ENCODE measurements around the gene PCBD2.
"Not testable (repeated sequence)": the region's sequence is repeated elsewhere in the genome, so short reads cannot be mapped to it uniquely, and the experiment has no call there.

Gene PCBD2

DNA sequence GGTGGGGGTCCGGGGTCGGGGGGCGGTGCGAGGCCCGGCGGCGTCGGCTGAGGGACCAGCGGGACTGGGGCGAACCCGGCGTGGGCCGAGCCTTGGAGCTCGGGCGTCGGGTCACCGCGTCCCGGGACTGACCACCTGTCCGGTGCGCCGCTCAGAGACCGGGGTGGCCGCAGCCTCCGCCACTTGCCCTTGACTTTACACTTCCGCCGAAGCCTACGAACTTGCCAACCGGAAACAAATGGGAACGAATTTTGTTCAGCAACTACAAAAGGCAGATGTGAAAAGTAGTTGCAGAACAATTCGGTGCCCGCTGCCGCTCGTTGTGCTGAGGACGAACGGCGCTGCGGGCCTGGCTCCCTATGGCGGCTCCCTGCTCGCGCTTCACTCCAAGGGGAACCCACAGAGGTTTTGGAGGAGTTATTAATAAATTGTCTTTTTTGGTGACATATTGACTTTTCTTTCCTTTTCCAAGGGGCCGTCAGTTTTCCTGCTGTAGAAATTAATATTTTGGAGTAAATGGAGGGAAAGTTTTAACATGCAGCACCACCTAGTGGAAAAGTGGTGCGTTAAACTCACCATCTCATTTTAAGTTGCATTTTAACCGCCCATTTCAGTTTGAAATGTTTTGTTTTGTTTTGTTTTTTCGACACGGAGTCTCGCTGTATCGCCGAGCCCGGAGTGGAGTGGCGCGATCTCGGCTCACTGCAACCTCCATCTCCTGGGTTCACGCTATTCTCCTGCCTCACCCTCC, 490 bp downstream of the PCBD2 start:
- DNase-seq (ENCODE audit: low read depth in 2 of 2, low spot score in 1 of 2): peak; percentile 29 to 33

DNA sequence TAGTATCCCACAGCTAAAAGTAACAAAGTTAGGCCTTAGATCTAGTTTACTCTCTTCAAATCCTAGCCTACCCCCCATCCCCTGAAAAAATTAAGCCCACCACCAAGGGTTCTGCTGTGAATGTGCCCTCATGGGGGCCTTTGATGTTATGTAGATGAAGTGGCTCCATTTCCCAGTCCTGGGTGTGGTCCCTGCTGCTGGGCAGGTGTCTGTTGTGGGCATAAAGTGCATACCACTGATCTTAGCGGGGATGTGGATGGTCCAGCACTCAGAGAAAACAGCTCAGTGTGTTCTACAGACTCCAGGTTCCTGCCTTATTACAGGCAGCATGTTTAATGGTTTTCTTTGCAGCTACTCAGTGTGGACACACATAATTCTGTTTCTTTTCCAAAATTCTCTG, 1.9 kb downstream of the PCBD2 start:
- no peak for DNase-seq (ENCODE audit: low read depth in 2 of 2, low spot score in 1 of 2)

DNA sequence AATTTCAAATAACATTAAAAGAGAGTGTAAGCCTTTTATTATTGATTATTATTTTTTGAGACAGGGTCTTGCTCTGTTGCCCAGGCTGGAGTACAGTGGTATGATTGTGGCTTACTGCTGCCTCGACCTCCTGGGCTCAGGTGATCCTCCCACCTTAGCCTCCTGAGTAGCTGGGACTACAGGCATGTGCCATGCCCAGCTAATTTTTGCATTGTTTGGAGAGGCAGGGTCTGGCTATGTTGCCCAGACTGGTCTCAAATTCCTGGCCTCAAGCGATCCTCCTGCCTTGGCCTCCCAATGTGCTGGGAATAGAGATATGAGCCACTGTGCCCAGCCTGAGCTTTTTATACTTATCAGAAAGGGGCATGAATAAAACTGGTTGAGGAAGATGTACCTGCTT, 5.8 kb downstream of the PCBD2 start:
- not testable (repeated sequence) for DNase-seq (ENCODE audit: low read depth in 2 of 2, low spot score in 1 of 2)

DNA sequence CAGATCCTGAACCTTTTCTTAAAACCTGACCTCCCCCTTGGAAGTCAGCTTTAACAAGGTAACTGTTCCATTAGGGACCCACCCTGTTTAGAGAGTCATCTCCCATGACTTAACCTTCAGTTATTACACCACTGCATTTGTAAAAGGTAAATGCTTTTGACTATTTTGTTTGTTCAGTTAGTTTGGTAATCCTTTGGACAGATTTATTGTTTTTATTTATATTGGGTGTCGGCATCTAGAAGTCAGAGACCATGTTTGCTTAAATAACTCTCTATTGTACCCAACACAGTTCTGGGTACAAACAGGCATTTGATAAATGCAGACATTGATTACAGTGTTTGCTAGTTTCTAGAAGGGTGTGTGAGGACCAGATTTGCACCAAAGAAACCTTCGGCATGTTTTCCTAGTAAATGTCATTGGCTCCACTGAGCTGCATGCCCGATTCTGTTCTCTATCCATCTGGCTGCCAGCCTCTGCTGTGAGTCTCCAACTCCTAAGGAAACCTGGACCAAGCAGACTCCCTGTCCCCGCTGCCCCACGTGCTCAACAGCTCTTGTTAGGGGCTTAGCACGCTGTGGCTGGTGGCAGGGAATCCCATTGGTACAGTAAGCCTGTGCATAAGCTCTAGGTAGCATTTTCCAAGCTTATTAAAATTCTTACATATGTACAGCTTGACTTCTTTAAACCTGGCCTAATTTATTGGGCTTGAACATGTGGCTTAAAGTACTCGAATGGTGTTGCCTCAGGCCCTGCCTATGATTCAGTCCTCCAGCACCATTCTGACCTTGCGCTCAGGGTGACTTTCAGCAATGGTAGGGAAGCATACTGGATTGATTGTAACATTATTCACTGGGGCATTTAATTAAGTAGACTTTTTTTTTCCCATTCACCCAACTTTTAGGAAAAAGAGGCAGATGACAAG, 6.6 kb downstream of the PCBD2 start:
- no peak for DNase-seq (ENCODE audit: low read depth in 2 of 2, low spot score in 1 of 2)

DNA sequence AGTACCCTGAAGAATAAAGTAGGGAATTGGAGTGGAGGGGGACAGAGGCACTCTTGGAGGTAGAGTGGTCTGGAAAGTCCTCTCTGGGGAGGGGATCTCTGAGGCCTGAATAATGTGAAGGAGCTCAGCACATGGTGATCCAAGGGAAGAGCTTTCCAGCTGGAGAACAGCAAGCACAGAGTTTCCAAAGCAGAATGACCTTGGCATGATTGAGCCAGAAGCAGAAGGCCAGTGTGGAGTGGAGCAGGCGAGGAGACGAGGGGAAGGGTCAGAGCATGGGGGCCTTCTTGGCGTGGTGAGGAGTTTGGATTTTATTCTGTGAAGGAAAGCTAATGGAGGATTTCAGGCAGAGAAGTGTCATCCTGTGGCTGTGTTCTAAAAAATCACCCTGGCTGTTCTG, 8.3 kb downstream of the PCBD2 start:
- DNase-seq (ENCODE audit: low read depth in 2 of 2, low spot score in 1 of 2): no peak

DNA sequence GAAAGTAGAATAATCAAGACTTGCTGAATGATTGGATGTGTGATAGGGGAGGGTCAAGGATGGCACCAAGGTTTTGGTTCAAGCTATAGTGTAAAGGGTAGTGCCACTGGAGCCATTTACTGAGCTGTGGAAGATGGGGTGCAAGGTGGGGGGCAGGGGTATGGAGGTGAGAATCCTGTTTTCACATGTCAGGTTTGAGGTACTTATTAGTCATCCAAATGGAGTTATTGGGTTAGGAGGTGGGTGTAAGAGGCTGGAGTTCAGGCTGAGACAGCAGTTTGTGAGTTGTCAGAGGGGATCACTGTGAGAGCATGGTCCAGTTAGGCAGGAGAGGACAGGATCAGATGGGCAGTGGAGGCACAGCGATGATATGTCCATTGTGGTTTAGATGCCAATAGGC, 8.9 kb downstream of the PCBD2 start:
- no peak for DNase-seq (ENCODE audit: low read depth in 2 of 2, low spot score in 1 of 2)

DNA sequence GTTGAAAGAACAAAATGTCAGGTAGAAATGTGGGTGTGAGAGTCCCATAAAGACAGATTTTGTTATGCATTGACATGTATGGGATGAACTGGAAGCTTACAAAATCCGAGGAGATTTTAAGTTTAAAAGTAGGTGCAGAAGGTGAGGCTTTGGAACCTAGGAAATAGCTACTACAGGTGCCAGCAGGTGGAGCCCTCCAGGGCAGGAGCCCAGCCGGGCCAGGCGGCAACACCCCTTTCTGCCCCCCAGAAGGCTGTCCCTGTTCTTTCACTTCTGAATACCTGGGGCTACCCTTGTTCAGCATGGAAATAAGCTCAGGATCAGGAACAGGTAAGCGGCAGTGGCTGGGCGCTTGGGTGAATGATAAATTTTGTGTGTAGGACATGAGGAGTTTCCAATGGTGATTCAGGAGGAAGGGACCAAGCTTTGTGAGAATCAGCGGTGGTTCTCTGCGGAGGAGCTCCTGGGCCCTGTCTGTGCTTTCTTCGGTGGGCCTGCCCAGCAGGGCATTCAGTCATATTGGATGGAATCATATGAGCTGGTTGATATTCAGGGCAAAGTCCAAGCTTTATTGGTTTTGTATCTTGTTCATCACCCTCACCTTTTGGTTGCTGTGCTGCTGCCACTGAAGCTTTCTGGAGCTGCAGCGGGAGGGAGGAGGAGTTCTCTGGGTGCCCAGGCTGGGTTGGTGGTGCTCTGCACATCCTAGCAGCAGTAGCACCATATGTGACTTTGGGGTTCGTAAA, 12.3 kb downstream of the PCBD2 start:
- no peak for DNase-seq (ENCODE audit: low read depth in 2 of 2, low spot score in 1 of 2)

DNA sequence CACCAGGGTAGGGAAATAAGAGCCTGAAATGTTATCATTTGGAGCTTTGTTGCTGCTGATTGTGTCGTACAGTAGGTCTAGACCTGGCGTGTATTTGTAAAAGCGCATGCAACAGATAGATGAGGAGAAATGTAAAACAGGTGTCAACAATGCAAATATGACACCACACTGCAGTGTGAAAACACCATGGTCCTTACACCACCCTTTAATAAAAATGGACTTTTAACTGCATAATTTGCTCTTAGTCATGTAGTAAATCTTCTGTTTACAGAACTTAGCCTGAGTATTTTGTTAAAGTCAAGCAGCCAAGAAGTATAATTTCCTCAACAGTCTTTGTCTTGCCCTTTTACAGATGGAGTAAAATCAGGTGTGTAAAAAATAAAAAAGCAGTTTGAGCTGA, 13.9 kb downstream of the PCBD2 start:
- DNase-seq (ENCODE audit: low read depth in 2 of 2, low spot score in 1 of 2): no peak

DNA sequence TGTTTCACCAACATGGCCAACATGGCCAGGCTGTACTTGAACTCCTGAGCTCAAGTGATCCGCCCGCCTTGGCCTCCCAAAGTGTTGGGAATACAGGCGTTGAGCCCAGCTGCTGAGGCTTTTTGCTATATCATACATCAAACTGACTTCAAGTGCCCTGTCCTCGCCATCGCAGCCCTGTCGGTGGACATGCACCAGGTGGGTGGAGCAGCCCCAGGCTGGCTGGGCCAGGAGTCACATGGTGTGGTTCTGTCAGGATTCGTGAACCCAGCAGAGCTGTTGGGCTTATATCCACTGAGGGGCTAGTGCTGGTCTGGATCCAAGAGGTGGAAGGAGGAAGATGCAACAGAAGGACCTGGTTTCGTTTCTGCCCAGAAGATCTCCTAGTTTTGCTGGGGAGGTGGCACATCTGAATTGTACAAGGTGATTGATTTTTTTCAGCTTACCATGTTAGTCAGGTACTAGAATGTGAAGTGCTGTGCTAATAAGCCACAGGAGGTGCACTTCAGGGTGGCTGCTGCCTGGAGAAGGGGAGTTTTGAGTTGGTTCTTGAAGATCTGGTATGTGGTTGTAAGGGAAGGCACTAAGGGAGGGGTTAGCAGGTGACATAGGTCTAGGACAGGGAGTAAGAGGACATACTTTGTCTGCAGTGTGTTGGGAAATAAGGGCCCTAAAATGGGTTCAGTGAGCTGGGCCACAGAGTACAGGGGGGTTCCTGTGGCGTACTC, 16.1 kb downstream of the PCBD2 start:
- DNase-seq (ENCODE audit: low read depth in 2 of 2, low spot score in 1 of 2): no peak

DNA sequence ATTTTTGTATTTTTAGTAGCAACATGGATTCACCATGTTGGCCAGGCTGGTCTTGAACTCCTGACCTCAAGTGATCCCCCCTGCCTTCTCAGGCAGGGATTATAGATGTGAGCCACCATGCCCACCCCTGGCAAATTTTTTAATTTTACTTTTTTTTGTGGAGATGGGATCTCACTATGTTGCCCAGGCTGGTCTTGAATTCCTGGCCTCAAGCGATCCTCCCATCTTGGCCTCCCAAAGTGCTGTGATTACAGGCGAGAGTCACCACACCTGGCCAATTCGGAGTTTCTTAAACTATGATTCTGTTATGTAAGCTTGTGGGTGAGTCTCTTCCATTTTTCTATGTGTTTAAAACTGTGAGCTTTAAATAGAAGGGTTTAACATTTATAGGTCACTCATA, 27.6 kb downstream of the PCBD2 start:
- DNase-seq (ENCODE audit: low read depth in 2 of 2, low spot score in 1 of 2): no peak

DNA sequence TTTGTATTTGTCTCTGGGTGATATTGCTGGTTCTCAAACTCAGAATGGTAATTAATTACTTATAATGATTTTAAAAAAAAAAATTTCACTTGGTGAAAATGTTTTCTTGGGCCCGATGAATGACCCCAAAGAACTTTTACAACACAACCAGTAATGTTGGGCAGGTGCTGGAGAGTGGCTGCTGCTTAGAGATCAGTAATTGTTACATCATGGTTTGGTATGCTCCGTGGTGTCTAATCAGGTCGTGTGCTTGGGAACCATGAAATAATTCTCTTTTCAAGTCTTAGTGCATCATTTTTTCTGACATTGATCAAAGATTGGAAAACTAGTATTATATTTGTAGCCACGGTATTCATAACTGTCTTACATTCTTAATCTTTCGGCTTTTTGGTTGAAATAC, 29.3 kb downstream of the PCBD2 start:
- no peak for DNase-seq (ENCODE audit: low read depth in 2 of 2, low spot score in 1 of 2)

DNA sequence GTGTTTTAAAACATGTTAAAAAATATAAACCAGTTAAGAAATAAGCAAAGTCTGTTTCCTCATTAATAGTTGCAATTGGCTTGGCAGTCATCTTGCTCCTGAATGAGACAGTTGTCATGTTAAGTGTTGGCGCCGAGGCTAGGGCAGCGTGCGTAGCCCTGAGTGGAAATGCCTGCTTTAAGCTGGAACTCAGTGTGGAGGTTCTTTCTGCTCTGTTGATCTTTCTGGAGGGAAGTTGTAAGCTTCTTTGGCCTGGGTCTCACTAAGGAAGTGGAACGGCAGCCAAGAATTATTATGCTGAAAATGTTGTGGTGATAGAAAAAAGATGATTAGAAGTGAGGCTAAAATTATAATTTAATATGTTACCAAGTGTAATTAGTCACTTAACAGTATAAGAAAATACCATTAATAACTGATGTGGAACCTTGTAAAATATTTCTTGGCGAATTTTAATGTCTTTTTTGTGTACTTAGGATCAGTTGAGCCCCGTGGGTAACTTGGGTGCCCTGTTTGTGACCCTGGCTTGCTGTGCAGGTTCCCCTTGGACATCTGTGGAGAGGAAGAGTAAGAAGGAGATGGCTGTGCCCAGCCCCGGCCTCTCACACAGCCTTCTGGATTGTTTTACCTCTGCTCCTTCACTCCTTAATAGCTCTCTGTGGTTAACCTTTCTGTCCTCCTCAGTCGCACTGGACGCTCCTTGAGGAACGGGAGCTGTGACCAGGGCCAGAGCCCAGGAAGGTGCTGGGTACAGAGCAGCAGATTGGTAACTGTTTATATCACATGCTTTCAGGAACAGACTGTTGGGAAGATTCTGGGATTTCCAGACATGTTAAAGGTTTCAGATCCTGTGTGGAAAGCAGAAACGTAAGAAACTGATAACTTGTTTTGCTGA, 31.0 kb downstream of the PCBD2 start:
- no peak for DNase-seq (ENCODE audit: low read depth in 2 of 2, low spot score in 1 of 2)

DNA sequence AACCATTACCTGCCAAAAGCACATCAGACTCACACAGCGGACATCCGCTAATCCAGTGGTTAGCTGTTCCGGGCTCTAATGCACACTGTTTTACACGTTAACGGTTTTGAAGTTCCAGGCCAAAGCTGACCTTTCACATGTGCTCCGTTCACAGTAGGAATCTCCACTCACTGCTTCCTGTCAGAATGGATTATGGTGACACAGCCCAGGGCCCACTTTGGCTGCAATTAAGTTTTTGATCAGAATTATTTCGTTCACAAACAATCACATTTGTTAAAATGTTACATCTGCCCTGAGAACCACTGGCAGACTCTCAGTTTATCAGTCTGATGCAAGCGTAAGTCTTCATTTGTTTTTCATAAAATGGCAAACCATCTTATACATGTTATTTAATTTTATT, 32.6 kb downstream of the PCBD2 start:
- no peak for DNase-seq (ENCODE audit: low read depth in 2 of 2, low spot score in 1 of 2)

DNA sequence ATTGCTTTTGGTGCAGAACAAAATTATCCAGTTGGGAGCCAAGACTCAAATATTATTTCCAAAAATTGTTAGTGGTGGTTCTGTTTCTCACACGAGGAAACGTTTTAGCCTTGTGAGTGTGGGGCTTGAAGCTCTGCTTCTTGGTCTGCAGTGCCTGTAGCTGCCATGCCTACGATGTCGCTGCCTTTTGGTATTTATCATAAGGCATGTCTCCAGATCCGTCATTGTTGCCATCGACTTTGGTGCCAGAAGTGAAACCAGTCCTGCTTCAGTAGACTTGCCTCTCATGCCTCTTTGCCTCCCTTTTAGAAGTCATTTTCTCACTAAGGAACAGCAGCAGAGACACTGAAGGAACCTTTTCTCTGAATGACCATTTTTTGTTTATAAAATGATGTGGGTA, 33.1 kb downstream of the PCBD2 start:
- DNase-seq (ENCODE audit: low read depth in 2 of 2, low spot score in 1 of 2): no peak

DNA sequence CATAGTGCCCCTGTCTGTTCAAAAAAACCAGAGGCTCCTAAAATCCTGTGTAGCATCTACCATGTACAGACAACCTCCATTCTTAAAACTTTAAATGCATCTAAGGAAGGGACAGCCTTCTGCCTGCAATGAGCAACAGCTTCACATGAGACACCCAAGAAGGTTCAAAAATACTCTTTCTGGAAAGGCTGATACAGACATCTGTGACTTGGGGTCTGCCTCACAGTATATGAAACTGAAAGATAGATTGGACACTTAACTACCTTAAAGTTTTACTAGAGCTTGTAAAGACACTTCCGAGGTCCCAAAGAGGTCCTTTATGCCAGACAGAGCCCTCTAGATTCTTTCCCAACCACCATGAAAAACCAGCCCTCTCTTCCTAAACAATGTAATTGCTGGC, 34.6 kb downstream of the PCBD2 start:
- DNase-seq (ENCODE audit: low read depth in 2 of 2, low spot score in 1 of 2): no peak

DNA sequence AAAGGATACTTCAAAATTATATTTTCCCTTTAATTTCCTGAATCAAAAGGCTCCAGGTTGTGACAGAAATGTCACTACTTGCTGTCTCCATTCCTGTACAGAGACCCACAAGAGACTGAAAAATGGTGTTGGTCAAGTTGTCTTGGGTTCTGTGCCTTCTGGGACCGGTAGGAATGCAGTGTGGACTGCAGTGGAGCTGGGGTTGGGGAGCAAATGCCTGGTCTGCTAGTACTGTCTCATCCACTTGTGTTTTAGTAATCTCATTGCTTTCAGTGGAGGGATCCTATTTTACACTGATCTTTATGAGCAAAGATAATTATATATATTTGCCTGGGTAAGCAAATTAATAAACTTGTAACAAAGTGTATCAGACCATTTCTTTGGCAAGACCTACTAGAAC, 38.6 kb downstream of the PCBD2 start:
- no peak for DNase-seq (ENCODE audit: low read depth in 2 of 2, low spot score in 1 of 2)

DNA sequence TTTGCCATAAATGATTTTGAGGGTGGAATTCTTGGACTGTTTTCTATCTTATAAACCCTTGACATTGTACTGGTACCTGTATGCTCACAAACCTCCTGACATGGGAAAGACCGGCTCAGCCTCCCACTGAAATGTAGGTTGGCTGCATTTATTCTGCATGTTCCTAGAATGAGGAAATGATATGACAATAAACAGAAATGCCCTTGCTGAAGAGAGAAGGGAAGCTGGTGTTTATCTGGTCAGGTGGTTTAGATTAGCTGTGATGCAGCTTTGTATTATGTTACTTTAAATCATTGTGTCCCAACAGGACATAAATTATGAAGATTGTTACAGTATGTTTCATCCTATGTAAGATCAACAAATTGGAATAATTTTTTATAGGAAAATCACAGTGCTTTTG, 39.7 kb downstream of the PCBD2 start:
- no peak for DNase-seq (ENCODE audit: low read depth in 2 of 2, low spot score in 1 of 2)

DNA sequence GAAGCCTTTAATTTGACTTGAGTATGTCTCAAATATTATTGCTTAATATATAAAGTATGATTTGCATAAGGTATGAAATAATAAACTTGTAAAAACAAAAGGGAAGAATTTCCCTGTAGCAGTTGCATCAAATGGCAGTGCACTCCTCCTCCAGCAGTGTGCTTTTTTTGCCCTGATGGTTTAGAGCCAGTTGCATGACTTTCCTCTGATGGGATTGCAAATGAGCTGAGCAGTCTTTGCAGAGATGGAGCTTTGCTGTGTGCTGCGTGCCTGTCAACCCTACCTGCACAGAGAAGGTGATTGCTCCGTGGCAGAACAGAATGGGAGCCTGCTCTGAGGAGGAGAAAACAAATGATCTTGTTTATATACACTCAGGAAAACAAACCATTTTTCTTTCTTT, 40.1 kb downstream of the PCBD2 start:
- DNase-seq (ENCODE audit: low read depth in 2 of 2, low spot score in 1 of 2): no peak

DNA sequence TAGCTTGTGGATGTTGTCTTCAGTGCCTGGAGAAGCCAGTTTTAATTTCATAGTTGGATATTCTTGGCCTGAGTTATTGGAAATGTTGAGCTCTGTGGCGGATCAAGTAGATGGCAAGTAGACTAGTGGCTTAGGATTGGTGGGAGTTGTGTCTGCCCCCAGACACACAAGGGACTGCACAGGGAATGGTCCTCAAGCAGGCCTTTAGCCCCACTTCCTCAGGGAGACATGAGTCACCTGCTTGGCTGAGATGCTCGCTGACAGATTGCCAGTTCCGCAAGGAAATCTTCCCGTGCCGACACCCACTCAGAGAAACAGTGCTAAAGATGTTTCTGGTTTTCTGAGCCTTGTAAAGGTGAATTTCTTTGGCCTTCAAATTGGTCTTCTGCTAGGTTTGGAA, 44.0 kb downstream of the PCBD2 start:
- DNase-seq (ENCODE audit: low read depth in 2 of 2, low spot score in 1 of 2): no peak

DNA sequence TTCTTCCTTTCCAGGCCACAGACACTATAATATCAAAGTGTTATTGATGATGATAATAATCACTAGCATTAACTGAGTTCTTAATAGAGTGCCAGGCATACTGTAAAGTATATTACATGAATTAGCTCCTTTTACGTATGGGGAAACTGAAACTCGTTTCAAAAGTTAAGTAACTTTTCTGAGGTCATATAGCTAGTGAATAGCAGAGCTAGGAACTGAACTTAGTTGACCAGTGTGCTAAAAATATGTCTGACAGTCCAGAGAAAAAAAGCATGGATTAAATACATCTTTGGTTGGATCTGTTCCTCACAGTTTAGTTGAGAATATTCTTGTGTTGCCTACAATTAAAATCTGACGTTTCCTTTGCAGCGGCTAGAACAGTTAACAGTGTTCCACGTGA, 44.4 kb downstream of the PCBD2 start:
- DNase-seq (ENCODE audit: low read depth in 2 of 2, low spot score in 1 of 2): no peak
